GM18517 (cell line): Measurements from ENCODE around the gene BAZ1A.
A peak's percentile ranks its signal among the peaks of the same experiment; 100 is the strongest.

Experiments used
- ATAC-seq: cut with Tn5 transposase; IDR thresholded peaks from one replicate; pipeline ENCODE4 v1.9.1; 2021; ENCODE audit warnings: mild to moderate bottlenecking, moderate library complexity; ENCODE audit not compliant: unreplicated experiment

Gene BAZ1A

DNA sequence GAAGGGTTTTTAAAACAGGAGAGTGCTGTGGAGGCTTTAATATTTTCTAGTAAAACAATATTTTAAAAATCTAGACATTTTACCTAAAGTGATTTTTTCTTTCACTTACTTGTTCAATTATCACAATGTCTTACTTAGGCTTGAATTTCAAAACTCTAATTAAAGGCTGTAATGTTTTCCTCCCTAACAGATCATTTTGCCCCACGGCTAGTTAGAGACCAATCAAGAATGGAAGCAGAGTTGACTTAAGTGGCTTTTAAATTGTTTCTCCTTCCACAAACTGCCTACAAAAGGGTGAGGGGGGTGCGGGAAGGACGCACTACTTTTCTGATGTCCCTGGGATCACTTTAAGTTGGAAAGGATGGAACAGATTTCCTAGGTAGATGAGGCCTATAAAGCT is 151.3 kb downstream of the BAZ1A start:
- ATAC-seq: no peak

DNA sequence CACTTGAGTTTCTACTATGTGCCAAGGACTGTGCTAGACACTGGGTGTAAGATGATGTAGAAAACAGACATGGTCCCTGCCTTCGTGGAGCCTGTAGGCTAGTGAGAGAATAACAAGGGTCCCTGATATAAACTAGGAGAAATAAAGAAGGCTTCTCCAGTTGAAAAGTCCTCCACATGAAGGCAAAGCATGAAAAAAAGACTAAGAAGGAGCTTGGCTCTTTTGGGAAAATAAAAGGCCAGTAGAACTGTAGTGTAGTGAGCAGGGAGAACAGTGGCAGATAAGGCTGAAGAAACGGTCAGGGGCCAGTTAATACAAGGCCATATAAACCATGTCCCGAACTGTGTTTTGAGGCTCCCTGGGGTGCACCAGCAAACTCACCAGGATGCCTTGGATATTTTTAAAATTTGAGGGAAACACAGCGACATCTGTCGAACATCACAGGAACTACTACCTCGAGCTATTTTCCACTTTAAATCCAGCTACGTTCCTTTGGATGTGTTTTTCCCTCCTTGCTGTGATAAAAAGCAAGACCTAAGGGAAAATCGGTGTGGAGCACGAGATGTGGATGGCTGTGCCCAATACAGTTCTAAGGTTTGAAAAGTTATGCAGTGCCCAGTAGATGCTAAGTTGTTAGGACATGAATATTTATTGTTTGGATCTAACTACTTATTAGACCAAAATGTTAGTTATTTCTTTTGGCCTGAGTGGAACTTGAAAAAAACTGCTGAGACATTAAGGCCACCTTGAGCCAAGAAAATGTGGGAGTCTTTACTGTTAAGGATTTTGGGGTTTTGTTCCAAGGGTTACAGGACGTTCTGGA is 152.2 kb downstream of the BAZ1A start:
- ATAC-seq: no peak

DNA sequence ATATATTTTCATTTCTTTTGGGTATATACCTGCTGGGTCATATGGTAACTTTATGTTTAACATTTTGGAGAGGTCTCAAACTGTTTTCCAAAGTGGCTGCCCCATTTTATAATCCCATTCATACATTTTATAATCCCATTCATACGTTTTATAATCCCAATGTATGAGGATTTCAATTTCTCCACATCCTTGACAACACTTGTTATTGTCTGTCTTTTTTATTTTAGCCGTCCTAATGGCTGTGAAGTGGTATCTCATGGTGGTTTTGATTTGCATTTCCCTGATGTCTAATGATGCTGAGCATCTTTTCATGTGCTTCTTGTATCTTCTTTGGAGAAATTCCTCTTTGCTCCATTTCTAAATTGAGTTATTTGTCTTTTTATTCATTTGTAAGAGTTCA is 154.0 kb downstream of the BAZ1A start:
- ATAC-seq: no peak

DNA sequence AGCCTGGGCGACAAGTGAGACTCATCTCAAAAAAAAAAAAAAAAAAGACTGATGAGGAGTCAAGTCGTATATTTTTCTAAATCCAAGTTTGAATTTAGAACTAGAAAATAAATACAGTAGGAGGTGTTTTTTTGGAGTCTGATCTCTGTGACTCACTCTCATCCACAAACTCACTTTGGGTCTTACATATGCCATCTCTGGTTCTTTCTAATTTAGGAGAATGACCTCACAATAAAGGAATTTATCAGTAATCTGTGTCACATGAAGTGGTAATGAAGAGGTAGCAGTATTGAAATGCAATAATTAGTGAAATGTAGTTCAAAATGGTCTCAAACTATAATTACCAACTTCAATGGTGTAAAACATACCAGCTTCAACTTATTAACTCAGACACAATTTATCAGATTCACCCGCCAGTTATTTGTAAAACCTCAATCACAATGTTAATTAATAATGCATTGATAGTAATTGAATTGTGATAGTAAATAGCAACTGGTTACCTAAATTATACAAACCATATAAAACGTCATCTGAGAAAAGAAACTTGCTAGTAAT is 156.3 kb downstream of the BAZ1A start:
- no peak for ATAC-seq

GRCh38 chr14:34715127-34715863 is 159.9 kb downstream of the BAZ1A start:
- ATAC-seq: no peak

DNA sequence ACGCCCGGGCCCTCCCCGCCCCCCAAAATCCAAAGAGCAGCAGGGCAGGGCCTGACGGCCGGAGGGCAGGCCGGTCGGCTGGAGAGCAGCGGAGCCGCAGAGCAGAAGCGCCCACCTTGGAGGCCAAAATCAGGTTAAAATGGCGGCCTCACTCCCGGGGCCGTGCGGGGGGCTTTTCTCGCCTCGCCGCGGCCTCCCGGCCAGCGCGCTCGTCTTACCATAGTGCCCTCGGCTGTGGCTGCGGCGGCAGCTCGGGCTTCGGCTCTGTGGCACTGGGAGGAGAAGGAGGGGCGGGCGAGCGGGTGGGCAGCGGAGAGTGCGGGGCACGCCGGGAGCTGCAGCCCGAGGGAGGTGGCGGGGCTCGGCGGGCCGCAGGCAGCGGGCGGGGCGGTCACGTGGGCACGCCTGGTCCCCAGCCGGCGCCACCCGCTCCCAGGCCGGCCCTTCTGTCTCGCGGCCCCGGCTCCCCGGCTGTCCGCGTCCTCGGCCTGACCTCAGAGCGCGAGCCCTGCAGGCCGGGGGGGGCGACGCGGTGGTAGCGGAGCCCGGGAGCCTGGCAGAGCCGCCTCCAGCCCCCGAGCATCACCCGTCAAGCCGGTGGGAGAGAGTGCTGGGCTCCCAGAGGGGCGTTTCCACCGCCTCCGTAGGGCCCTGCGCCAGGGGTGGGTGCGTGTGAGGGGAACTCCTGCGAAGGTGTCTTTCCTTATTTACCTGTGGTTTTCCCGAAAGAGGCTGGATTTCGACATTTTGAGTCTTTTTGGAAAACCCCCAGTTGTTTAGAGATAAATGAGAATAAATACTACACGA is 160.6 kb downstream of the BAZ1A start, which contains the start of gene CFL2:
CFL2 (minus strand) TSS at position 274 of the 807 bp plus-strand sequence; CDS start at position 221, 53 bp downstream.
- ATAC-seq: peak; percentile 85

GRCh38 chr14:34713681-34714319 is 161.4 kb downstream of the BAZ1A start:
- ATAC-seq: no peak

- ATAC-seq: no peak
Observed at GRCh38 chr14:34713122-34713680, 162.0 kb downstream of the BAZ1A start.

DNA sequence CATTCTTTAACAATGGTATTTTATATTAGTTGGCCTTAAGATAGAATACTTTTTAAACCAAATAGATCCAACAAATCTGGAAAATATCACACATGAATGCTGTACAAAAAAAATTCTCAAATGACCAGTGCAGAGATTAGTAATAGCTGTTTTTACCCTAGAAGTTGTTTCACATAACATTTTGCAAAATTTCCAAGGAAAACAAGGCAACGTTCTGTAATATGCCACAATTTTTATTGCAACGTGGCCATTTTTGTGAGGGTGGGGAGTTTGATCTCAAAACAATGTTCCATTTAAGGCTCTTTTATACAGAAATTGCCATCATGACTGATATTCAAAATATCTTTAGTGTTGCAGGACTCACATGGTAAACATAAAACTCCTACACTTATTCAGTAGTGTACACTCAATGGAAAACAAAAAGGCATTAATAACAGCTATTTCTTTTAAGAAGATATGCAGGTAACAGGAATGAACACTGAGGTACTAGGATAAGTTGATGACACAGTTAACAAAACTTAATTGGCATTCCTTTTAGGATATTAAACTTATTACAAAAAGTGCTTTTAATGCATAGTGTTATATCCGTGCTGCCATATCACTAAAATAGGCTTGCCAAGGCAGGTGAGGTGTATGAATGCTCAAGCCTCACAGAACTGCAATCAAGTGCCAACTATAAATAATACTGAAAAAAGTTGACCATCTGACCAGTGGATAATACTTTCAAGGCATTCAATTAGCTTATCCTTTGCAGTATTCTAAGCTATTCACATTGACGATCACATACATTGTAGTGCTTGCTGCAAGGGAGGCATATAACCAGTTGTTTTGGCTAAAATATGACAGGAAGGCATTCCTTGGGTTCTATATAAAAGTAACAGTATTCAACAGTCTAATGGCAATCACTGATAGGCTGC is 163.1 kb downstream of the BAZ1A start:
- ATAC-seq: no peak

DNA sequence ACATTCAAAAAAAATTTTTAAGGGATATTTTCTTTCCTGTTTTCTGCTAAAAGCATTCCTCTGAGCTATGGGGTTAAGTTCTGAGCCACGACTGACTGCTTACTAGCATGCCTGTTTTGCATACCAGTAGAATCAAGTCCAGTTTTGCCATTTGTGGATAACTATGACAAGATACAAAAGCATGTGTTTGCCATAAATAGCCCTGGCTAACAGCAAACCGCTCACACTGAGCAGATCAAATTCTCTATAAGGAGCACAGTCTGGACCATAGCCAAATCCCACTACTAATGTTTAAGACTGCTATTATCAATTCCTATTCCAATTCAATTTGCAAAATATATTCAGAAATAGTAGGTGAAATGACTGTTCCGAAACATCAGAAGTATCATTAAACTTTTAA is 164.0 kb downstream of the BAZ1A start:
- no peak for ATAC-seq

DNA sequence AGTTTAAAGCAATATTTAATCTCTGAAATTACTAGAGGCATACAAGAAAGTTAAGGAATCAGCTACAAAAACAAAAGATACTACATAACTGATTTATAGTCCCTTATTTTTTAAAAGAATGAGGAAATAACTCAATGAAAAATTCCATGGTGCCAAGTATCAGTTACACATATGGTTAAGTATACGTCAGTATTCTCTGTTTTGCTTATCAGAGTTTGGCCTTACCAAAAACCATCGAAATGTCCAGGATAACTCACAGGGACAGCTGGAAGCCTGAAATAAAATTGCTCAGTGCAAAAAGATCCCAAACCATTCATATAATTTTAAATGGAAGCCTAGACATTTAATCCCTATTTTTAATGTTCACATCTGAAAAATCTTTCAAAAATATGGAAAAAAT is 164.4 kb downstream of the BAZ1A start:
- ATAC-seq: no peak

GRCh38 chr14:34710006-34710405 is 165.2 kb downstream of the BAZ1A start:
- ATAC-seq: no peak

DNA sequence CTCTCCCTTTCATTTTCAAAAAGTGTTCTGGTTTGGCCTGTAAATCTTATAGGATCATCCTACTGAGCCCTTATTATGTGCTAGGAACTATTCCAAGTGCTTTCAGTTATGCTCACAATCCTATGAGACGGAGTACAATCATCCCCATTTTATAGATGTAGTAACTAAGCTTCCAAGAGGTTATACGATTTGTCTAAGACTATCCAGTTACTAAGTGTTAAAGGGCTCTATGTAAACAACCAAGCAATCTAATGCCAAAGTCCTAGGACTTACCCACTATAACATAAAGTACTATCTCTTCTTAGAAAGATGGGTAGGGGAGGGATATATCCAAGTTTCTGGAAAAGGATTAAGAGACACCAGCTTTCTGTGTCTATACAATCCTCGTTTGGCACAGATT is 167.4 kb downstream of the BAZ1A start:
- ATAC-seq: no peak
